Gastrocnemius medialis (tissue), 4 donors: ENCODE data around the gene ASCC1. TPM values are rescaled to one million over a fixed set of nuclear protein-coding genes. Genes with fewer than 3 reads are reported as not detected.
A peak's percentile ranks its signal among the peaks of the same experiment; 100 is the strongest.

Experiments used
- ATAC-seq, 2 donors: fragments of 150-250 bp; one replicate each; pipeline ENCODE4 v1.9.1; 2016
- DNase-seq, 2 donors: peaks; one replicate each; pipeline ENCODE4 v3.0.0-alpha.2; 2019
- H3K27ac ChIP-seq, 4 donors: fragments of 200-600 bp; sonication (generic); 1 replicate in 1 of 4; 2 replicates in 3 of 4; pipeline ENCODE4 v1.5.1; 2016 to 2018; ENCODE audit warnings: mild to moderate bottlenecking in 2 of 4, moderate library complexity in 1 of 4
- H3K27me3 ChIP-seq, 3 donors: fragments of 200-600 bp; sonication (generic) in 2 of 3; 1 replicate in 1 of 3; 2 replicates in 2 of 3; pipeline versions ENCODE4 v1.5.1 to v1.6.0; 2016 to 2019; ENCODE audit warnings: mild to moderate bottlenecking in 1 of 3, moderate library complexity in 1 of 3
- H3K36me3 ChIP-seq, 2 donors: fragments of 200-600 bp; sonication (generic) in 1 of 2; one replicate each; pipeline ENCODE4 v1.5.1; 2017 to 2018
- H3K4me1 ChIP-seq, 2 donors: fragments of 200-600 bp; sonication (generic) in 1 of 2; one replicate each; pipeline ENCODE4 v1.5.1; 2016 to 2017; ENCODE audit warnings: mild to moderate bottlenecking in 2 of 2
- H3K4me3 ChIP-seq, 4 donors: fragments of 200-600 bp; sonication (generic) in 3 of 4; 1 replicate in 1 of 4; 2 replicates in 3 of 4; pipeline ENCODE4 v1.5.1; 2016 to 2019; ENCODE audit warnings: mild to moderate bottlenecking in 2 of 4
- H3K9me3 ChIP-seq, 3 donors: fragments of 200-600 bp; sonication (generic) in 2 of 3; 1 replicate in 1 of 3; 2 replicates in 2 of 3; pipeline ENCODE4 v1.5.1; 2016 to 2019
- CTCF ChIP-seq, 5 experiments: fragments of 450-650 bp in 3 of 5; fragments of 200-600 bp in 2 of 5; sonication (generic) in 2 of 5; IDR thresholded peaks in 4 of 5; conservative IDR thresholded peaks in 1 of 5; 1 replicate in 4 of 5; 2 replicates in 1 of 5; pipeline ENCODE4 v1.5.1; 2016 to 2019; ENCODE audit warnings: antibody characterized with exemption in 5 of 5, mild to moderate bottlenecking in 3 of 5, moderate library complexity in 3 of 5
- POLR2A ChIP-seq, 2 donors: fragments of 450-650 bp; IDR thresholded peaks; one replicate each; pipeline ENCODE4 v1.6.1; 2017; ENCODE audit warnings: antibody characterized with exemption in 2 of 2, mild to moderate bottlenecking in 2 of 2, moderate library complexity in 2 of 2
- in situ Hi-C, 4 donors: fragments of 200-750 bp; cut with MboI; loops; one replicate each; pipeline versions ENCODE4 v1.15.0 to v1.8.0; 2017; ENCODE audit warnings: low sequenced_read_pairs in 4 of 4
- intact Hi-C: fragments of 100-400 bp; cut with DNase I; formaldehyde crosslinking; loops from one replicate; pipeline ENCODE4 v1.15.1; 2023; ENCODE audit warnings: low total_unique reads
- total RNA-seq, 4 donors: library from RNA; depleted of rRNA; stranded (reverse); fragments of >200 nt; gene quantifications; one replicate each; pipeline versions ENCODE4 v1.1.0 to v1.2.3, GENCODE V29; 2016

The ASCC1 gene
- total RNA-seq, 4 donors from 2014 or later: 26.1 to 31.1 (median 29.6) TPM

DNA sequence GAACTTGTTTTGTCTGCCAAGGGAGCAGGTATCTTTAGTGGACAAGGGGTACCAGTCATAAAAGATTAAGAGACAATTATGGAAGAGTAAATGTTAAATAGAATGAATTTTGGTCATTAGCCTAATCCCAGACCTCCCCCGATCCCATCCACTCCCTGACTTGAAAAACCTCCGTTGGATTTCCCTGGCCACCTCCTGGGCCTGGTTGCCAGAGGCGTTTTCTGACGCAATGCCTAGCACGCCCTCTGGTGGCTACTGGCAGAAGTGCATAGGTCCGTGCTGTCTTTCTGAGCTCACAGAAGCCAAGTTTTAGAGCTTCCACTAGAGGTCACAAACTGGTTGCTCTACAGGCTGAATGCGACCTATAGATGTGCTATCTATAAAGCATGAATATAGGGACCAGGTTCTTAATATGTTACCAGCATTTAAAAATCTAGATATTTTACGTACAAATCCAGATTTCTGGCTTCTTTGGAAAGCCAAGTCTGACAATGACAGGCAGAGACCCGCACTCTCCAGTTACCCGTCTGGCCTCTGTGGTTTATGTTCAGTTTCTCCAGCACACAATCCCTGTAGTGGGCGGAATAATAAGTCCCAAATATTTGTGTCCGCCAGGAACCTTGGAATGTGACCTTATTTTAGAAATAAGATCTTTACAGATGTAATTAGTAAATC is 167.5 kb downstream of the ASCC1 start:
- ATAC-seq (peak; percentile 90 to 93), DNase-seq (peak; percentile 83 to 90)
- TF ChIP-seq POLR2A (IDR thresholded peaks at IDR 0.05) (no peak), CTCF (IDR thresholded peaks at IDR 0.05 in 4 of 5, conservative IDR thresholded peaks at IDR 0.05 in 1 of 5) (peak; percentile 99 to 100 (median 100))
- Histone ChIP-seq H3K27ac (no peak overlapping the region), H3K9me3 (no peaks in the 10 kb centered on the region), H3K4me3 (no peak overlapping the region), H3K4me1 (peaks cover 9 to 10% of the 10 kb centered on the region in 2 donors), H3K27me3 (no peaks in the 10 kb centered on the region), H3K36me3 (no peaks in the 10 kb centered on the region)
- in situ Hi-C loops (loop anchor here (5.0 kb wide), 4 partner anchors 91 to 289 kb away; no protein-coding TSS in a partner anchor), intact Hi-C loops (loop anchor here (1.0 to 2.0 kb wide), 3 partner anchors 92 to 288 kb away; no protein-coding TSS in a partner anchor)

Other genes starting within 250 kb of the ASCC1 start
- gene SPOCK2, start 127.7 kb downstream of the ASCC1 start, total RNA-seq: 1 to 10 TPM; 3.4 to 6.7 (median 5.3) TPM
- 100 to 1,000 TPM in 2 of 4 donors, 10 to 100 TPM in 2; 70.9 to 168 (median 105) TPM for gene ANAPC16, start 264 bp downstream of the ASCC1 start, total RNA-seq
- 100 to 1,000 TPM; 296 to 667 (median 319) TPM for gene DDIT4, start 57.6 kb upstream of the ASCC1 start, total RNA-seq
- gene DNAJB12, start 138.6 kb upstream of the ASCC1 start, total RNA-seq: 10 to 100 TPM; 35.8 to 49.7 (median 39.0) TPM